HepG2 (cell line): ENCODE data around the gene ASGR1. TPM values are rescaled to one million over a fixed set of nuclear protein-coding genes. Genes with fewer than 3 reads are reported as not detected.
A peak's percentile ranks its signal among the peaks of the same experiment; 100 is the strongest.

Experiments
- ASH2L ChIP-seq: fragments of 300-600, 200-600 bp; sonication (generic); IDR thresholded peaks from 2 replicates; pipeline ENCODE4 v1.7.0; 2017; ENCODE audit warnings: low read depth, mild to moderate bottlenecking, moderate library complexity, mixed read lengths, low read length; ENCODE audit not compliant: insufficient read length
- CENPT ChIP-seq: sonication (generic); formaldehyde crosslinking; IDR thresholded peaks from 2 replicates; pipeline ENCODE4 v1.8.0; 2022; ENCODE audit warnings: low read depth, mild to moderate bottlenecking, moderate library complexity, missing genetic modification reagents
- ETV6 ChIP-seq: sonication (generic); formaldehyde crosslinking; conservative IDR thresholded peaks from 2 replicates; pipeline ENCODE4 v1.4.0; 2020; ENCODE audit warnings: missing genetic modification reagents
- HINFP ChIP-seq: sonication (generic); formaldehyde crosslinking; IDR thresholded peaks from 2 replicates; pipeline ENCODE4 v1.4.0; 2020; ENCODE audit warnings: low read depth, mild to moderate bottlenecking, missing genetic modification reagents
- TFDP2 ChIP-seq: sonication (generic); formaldehyde crosslinking; IDR thresholded peaks from 2 replicates; pipeline ENCODE4 v1.4.0; 2020; ENCODE audit warnings: missing genetic modification reagents
- UBTF ChIP-seq: sonication (generic); formaldehyde crosslinking; IDR thresholded peaks from 2 replicates; pipeline ENCODE4 v1.4.0; 2020; ENCODE audit warnings: mild to moderate bottlenecking, missing genetic modification reagents
- ZFP90 ChIP-seq: sonication (generic); formaldehyde crosslinking; IDR thresholded peaks from 2 replicates; pipeline ENCODE4 v1.8.0; 2022; ENCODE audit warnings: missing genetic modification reagents, mild to moderate bottlenecking, inconsistent platforms, borderline replicate concordance
- ZGPAT ChIP-seq: IDR thresholded peaks from 2 replicates; pipeline ENCODE4 v1.6.1; 2016; ENCODE audit warnings: mild to moderate bottlenecking
- ZNF446 ChIP-seq: sonication (generic); formaldehyde crosslinking; IDR thresholded peaks from 2 replicates; pipeline ENCODE4 v1.5.0; 2020; ENCODE audit warnings: mild to moderate bottlenecking, missing genetic modification reagents
- ZNF468 ChIP-seq: sonication (generic); formaldehyde crosslinking; IDR thresholded peaks from 2 replicates; pipeline ENCODE4 v1.8.0; 2022; ENCODE audit warnings: mild to moderate bottlenecking, moderate library complexity, missing genetic modification reagents
- ZNF768 ChIP-seq: sonication (generic); formaldehyde crosslinking; IDR thresholded peaks from 2 replicates; pipeline ENCODE4 v1.4.0; 2020; ENCODE audit warnings: missing genetic modification reagents
- ZNF883 ChIP-seq: sonication (generic); formaldehyde crosslinking; IDR thresholded peaks from 2 replicates; pipeline ENCODE4 v1.5.1; 2020; ENCODE audit warnings: mild to moderate bottlenecking, missing genetic modification reagents; ENCODE audit errors: not compliant biosample characterization
- polyA plus RNA-seq, 8 experiments: library from polyadenylated mRNA; depleted of rRNA in 3 of 8; stranded (reverse) in 7 of 8; unstranded in 1 of 8; fragments of >200 nt; fragmentation: Illumina TruSeq in 4 of 8; extraction: Trizol in 4 of 8; gene quantifications; 2 replicates each; pipeline versions ENCODE4 v1.2.1 to v1.2.3, GENCODE V29; 2011 to 2016; ENCODE audit warnings: low read depth in 4 of 8, missing spikeins in 1 of 8, mixed read lengths in 1 of 8; ENCODE audit not compliant: insufficient read depth in 1 of 8
- total RNA-seq, 5 experiments: library from RNA; depleted of rRNA; stranded (reverse); fragments of >200 nt; fragmentation: Illumina TruSeq; extraction: Trizol; gene quantifications; 2 replicates each; pipeline ENCODE4 v1.2.3, GENCODE V29; 2016; ENCODE audit warnings: low read depth in 1 of 5

Gene ASGR1
- total and polyA plus RNA-seq, 2 of the 13 experiments (the other 11 are each of a cell fraction or from before 2014, with no cell fraction given) = 353 to 796 TPM

GRCh38 chr17:7138800-7139381, 40.3 kb downstream of the ASGR1 start (continued):
- no peak for TF ChIP-seq HINFP
- no peak for TF ChIP-seq TFDP2 (CRISPR knock-in tag)
- TF ChIP-seq ZNF768 (CRISPR knock-in tag) = no peak
- TF ChIP-seq ASH2L = no peak
- TF ChIP-seq ZNF446 (CRISPR knock-in tag) = no peak
- no peak for TF ChIP-seq CENPT
- TF ChIP-seq ZNF468 = no peak
- TF ChIP-seq ZNF883 = no peak
- TF ChIP-seq UBTF (CRISPR knock-in tag) = peak; percentile 40; the same call in 1 of the 2 replicates
- TF ChIP-seq ZGPAT (CRISPR knock-in tag) = no peak
- TF ChIP-seq ZFP90 (CRISPR knock-in tag) = no peak
- TF ChIP-seq ETV6 (CRISPR knock-in tag) = no peak
- TF ChIP-seq, all 625 proteins: peak for 31
